NOMO-1 (cell line): ENCODE results near the gene DOCK4.
A peak's percentile ranks its signal among the peaks of the same experiment; 100 is the strongest.

Experiments
- DNase-seq, 2 experiments: peaks; one replicate each; lab custom pipeline; 2025; ENCODE audit not compliant: unreplicated experiment in 2 of 2; lab: John Stamatoyannopoulos, UW

Gene DOCK4

DNA sequence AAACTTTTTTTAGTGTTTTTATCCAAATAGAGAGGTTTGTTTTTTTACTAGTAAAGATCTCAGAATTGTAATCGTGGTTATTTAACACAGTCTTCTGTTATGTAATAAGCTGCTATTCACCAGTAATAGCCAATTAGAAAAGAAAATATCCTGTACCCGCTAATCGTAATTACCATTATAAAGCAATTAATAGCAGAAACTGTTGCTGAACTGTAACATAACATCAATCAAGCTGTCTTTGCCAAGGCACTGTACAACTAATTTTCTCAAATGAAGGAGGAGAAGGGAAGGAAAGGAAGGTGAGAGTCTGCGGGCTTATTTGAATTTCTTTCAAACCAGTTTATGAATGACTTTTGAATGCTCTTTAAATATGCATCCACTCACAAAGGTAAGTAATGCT is 9.6 kb upstream of the DOCK4 start:
- no peak for DNase-seq

- no peak for DNase-seq
Measured at GRCh38 chr7:112214883-112215282, 8.7 kb upstream of the DOCK4 start.

DNA sequence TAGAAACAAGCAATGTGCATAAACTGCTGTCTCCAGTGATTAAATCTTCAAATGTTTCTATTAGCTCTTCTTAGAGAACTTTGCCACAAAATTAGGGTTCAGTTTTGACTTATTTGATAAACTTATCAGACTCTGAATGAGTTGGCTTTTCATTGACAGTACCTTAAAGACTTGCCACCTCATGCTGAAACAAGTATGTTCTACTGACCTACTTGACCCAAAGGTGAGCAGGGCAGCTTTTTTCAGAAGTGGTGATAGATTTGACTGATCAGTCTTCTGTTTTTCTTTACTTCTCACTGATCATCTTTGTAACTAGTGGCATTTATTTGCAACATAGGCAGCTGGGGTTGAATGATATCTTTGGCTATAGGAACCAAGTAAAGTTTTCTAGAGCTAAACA is 8.1 kb upstream of the DOCK4 start:
- no peak for DNase-seq

DNA sequence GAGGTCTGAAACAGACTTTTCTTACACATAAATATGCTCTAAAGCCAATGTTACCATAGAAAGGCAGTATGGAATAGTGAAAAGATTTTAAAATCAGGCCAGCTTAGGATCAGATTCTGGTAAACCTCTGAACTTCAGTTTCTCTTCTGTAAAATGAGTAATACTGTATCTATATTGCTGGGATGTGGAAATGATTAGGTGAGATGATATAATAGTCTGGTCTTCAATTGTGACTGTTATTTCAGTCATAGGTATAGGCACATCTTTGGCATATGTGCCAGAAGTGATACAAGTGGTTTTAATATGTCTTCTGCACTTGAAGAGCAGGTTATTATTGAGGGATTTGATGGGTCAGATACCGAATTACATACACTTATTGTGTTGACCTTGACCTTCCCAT is 7.5 kb upstream of the DOCK4 start:
- no peak for DNase-seq

- no peak for DNase-seq
Measured at GRCh38 chr7:112212571-112212970, 6.4 kb upstream of the DOCK4 start.

DNA sequence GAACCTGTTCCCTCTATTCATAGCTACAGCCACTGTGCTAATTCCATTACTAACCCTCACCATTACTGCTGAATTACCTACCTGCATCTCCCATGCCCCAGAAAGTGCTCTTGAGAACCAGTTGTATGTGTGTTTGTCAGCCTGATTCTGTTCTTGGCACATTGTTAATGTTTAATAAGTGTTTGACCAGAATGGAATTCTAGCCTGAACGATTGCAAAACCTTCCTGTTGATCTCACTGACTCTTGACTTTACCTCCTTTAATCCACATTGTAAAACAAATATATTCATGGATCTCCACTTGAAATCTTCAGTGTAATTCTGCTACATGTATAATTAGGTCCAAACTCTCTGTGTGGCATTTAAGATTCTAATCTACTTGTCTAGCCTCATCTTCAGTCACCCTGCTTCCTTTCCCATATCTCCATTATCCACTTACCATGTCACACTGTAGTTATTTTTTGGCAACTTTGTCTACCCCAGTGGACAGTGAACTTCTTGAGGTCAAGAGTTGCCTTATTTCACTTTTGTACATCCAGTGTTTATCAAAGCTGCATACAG is 5.2 kb upstream of the DOCK4 start:
- no peak for DNase-seq

- DNase-seq: no peak
Measured at GRCh38 chr7:112207765-112208164, 1.6 kb upstream of the DOCK4 start.

DNA sequence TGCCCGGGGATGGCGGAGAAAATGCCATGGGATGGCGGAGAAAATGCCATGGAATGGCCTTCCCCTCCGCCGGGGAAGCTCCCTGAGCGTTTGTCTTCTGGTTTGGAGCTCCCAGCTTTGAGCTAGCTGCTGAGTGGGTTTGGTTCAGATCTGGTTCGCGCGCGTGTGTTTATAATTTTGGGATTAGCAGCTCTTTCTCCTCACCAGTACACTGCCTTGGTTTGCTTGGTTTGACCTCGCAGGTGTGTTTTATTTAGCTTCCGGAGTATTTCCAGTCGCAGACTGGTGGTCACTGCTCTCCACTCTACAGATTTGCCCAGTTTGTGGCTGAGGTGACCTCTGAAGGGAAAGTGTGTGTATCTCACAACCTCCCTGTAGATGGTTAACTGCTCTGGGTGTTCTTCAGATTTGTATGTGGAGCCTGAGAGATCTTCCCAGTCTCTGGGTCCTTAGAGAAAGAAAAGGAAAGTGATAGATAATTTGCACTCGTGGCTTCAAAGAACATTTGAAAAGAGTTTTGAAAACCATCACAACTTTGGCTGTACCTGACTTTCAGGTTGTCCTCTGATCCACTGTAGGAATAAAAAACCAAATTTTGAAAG is 893 bp upstream of the DOCK4 start:
- no peak for DNase-seq

DNA sequence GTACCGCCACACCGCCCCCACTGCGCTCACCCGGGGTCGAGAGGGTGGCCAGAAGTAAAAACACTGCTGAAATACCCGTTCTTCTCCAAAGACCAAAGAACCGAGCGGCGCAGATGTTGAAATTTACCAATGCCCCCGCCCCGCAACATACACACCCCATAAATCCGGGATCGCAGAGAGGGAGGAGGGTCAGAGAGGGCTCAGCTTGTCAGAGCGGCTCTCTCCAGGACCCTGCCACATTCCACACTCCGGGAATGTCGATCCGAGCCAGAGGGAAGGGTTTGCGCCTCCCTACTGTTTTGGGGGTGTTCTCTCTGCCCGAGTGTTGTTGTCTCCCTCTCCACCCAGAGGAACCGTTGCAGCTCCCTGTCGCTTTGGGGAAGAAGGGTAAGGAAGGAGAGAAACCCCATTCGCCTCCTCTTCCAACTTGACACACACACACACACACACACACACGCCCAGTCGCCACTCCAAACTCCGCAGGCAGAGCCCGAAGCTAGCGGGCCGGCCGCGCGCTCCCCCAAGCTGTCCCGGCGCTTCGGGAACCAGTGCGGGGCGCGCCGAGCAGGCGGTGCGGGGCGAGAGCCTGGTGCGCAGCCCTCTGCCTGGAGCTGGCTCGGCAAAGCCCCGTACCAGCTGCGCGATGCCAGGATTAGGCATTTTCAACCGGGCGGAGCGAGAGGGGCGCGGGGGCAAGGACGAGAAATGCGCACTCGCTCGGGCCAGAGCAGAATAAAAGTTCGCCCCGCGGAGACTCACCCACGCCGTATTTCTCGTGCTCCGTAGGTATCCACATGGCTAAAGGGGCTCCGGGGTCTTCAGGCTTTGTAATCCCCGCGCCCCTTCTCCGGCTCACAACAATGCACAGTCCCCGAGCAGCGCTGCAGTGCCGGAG is 609 bp downstream of the DOCK4 start:
- no peak for DNase-seq

- no peak for DNase-seq
Measured at GRCh38 chr7:112204499-112205342, 1.5 kb downstream of the DOCK4 start.

- DNase-seq: no peak
Measured at GRCh38 chr7:112203365-112203739, 2.8 kb downstream of the DOCK4 start.

DNA sequence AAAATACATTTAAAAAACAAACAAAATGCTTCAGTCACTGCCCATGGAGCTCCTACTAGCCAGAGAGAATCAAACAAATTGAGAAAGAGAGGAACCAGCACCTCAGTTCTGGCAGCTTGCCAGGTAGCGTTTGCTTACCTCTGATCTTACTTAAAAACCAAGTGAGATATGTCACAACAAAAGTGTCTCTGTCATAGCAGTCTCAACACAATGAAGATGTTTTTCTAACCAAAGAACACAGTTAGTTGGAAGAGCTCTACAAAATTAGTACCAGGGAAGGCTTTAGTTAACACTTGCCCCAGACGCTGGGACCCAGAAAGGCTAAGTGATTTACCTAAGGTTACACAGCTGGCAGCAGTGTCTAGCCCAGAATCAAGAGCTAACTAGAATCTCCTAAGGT is 3.4 kb downstream of the DOCK4 start:
- peak in 1 of 2 experiments; percentile 13 for DNase-seq

- no peak for DNase-seq
Measured at GRCh38 chr7:112201839-112202238, 4.4 kb downstream of the DOCK4 start.

DNA sequence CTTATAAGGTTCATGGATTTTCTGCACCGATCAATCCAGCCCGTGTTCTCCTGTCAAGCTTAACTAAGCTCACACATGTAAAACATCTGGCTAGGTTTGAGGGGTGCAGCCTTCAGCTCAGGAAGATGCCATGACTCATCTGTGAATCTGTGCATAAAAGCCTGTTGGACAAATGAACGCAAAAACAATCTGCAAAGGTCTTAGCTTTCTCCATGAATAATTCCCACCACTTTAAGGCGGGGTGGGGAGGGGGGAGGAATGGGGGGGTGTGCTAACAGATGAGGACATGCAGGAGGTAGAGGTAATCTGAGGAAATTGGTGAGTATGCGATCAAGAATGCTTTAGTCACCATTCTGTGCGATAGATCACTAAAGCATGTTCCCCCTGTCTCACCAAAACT is 4.8 kb downstream of the DOCK4 start:
- DNase-seq: no peak

- no peak for DNase-seq
Measured at GRCh38 chr7:112199672-112200071, 6.5 kb downstream of the DOCK4 start.

- DNase-seq: no peak
Measured at GRCh38 chr7:112199035-112199655, 7.1 kb downstream of the DOCK4 start.

DNA sequence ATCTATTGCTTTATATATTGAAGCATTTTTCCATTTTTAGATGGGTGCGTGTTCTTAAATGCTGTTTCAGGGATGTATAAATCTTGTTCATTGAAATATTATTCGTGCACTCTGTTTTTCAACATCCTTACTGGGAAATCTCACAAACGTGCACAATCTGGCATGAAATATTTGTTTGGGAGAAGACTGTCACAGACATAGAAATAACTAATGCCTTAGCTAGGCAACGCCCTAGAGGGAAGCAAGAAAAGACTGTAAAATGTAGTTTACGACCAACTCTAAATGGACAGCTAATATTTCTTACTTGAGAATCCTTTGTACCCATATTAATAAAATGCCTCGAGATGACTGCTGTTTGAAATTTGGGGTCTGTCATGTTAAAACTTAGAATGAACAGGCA is 8.9 kb downstream of the DOCK4 start:
- DNase-seq: no peak

DNA sequence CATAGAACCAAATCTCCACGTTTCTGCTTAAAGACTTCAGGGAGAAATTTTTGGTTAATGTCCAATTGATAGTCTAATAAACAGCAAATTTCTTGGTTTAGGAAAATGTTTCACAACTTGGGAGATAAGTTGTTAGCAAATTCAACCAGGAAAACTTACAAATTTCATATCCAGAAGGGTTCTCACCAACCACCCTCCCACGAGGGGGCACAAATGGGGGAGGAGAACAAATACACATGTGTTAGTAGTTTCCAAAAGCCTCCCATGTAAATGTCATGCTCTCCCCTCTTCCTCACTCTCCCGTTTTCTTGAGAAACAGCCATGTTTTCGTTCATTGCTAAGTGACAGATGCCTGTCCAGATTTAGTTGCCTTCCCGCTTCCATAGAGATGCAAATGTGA is 10.5 kb downstream of the DOCK4 start:
- DNase-seq: no peak

DNA sequence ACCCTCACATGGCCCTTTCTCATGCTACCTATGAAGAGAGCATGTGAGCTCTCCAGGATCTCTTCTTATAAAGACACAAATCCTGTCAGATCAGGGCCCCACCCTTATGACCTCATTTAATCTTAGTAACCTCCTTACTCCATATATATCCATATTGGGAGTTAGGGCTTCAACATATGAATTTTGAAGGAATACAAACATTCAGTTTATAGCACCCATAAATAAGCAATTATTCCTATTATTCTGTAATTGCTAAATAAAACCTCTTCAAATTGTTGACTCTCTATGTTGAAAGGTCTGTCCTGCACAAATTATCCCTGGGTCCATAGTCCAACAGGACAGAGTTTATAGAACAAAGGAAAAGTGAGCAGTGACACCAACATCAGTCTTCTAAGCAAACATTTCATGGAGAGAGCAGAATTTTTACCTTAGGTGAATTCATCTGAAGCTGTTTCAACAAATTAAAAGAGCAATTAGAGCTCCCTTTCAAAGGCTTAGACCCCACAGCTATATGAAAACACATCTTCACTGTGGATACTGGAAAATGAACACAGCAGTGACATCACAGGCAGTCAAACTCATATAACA is 12.2 kb downstream of the DOCK4 start:
- no peak for DNase-seq
